SW 1271 (cell line): ENCODE results near the gene CTDP1.
"Not testable (repeated sequence)": the region's sequence is repeated elsewhere in the genome, so short reads cannot be mapped to it uniquely, and the experiment has no call there.

Experiments
- DNase-seq, 2 experiments: peaks; one replicate each; lab custom pipeline; 2025; lab: John Stamatoyannopoulos, UW

The CTDP1 gene

DNA sequence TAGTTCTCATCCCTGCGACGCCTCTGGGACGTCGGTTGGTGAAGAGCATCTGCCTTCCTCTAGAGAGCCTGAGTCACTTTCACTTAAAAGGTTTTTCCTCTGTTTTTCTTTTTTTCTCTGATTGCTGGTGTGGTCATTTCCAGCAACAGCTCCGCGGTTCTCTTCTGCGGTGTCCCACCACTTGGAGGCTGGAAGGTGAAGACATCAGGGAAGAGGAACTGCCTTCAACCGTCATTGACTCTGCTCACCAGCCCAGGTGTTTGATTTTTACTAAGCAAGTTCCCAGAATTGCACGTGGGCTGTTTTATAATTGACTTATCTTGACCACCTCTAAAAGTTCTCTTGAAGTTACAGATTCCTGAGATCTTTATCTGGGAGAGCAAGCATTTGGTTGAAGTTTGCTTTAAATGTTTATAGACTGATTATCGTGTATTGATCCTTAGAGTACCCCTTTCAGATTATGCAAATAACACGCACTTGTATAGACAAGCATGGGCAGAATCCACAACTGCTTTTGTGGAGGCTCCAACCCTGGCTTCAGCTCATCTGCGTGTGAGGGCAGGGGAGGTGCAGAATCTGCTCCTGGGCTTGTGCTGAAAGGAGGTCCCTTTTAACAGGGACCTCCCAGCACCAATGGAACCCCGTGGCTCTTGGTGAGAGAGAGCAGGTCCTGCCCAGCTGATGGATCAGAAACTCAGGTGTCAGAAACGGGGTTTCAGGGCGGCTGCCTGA lies 3.5 kb downstream of the CTDP1 start:
- no peak for DNase-seq

DNA sequence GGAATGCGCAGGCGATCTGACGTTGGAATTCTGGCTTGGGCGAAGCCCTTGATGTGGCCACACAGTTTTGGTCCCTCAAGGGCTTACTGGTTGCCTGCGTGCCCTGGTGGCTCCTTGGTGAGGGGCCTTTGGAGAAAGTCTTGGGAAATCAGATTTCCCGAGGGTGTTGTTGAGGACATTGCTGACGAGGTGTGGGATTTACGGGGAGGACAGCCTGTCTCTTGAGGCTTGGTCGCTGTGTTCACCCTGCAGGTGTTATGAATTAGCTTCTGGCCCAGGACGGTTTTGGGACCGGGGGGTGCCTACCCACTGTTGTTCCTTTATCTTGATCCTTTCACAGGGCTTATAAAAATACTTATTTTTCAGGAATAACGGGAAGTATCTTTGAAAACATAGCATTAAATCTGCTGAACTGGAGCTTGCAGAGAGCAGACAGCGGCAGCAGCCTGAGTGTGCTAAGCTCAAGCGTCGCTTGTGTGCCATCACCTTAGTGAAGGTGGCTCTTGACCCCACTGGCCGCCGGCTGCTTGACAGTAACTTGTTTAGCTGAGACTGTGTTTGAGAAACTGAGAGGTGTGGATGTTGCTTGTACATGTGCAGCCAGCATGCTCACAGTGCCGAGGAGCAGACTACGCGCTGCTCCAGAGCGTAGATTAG lies 4.2 kb downstream of the CTDP1 start:
- no peak for DNase-seq

DNA sequence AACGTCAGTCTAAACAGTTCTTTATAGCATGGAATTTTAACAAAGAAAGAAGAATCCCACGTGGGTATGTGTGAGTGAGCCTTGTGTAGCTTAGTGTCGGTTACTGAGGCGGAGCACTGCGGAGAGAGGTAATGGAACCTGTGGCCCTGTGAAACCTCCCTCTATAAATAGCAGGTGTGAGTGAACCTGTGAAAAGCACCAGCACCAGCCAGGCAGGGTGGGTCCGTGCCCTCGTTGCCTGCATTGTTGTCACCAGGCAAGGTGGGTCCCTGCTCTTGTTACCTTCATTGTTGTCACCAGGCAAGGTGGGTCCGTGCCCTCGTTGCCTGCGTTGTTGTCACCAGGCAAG lies 4.7 kb downstream of the CTDP1 start:
- DNase-seq: no peak

DNA sequence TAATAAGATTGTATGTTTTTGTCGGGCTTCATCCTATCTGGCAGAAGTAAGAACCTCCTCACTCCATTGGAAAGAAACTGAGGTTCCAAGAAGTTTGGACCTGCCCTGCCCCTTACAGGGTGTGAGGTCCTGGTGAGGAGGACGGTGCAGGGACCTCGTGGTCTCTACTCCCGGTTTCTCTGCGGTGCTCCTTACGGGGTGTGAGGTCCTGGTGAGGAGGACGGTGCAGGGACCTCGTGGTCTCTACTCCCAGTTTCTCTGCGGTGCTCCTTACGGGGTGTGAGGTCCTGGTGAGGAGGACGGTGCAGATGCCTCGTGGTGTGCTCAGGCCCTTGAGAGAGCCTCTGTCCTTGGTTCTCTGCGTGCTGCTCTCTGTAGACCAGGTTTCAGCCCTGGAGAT lies 5.2 kb downstream of the CTDP1 start:
- DNase-seq: no peak

DNA sequence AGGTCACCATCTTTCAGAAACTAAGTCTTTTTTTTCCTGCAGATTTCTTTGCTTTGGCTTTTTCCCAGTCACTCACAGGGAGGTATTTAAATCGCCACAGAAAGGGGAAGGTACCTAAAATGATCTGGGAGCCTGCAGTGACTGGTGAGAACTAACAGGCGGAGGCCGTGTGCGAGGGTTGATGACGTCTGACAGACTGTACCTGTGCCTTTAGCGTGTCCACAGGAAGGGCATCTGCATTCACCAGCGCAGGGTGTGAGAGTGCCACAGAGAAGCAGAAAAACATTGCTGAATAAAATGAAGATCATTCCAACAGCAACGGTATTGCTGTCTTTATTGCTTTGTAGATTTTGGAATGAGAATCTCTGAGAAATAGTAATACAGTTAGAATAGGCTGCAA lies 5.7 kb downstream of the CTDP1 start:
- DNase-seq: no peak

DNA sequence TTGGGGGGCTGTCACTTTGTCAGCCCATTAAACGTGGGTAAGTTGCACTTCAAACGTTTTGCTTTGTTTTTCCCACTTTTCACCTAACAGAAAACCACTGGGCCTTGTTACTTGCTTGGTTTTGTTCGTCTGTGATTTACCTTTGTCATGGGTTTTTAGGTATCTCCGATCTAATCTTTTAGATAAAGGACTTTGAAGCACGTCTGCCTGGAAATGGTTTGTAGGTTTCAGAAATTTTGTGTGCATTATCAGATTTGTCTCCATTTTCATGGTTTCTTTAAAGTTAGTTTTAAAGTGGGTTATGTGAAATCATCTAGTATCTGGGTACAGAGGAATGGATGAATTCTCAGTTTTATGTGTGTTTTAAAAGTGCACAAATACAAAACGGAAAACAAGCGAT lies 6.4 kb downstream of the CTDP1 start:
- no peak for DNase-seq

DNA sequence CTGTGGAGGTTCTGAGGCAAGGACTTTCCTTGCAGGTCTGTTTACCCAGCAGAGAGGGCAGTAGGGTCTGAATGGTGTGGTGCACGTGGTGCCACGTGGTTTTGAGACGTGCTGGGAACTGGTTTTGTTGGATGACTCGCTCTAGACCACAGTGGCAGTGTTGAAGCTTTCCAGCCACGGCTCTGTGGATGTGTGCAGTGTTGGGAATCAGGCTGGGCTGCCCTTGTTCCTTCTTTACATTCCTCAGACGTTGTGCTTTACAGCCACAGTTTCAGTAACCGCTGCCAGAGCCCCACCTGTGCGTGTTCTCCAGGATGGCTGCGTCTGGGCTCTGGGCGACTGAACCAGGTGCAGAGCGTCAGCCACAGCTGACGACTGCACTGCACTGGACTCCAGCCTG lies 8.2 kb downstream of the CTDP1 start:
- no peak for DNase-seq

DNA sequence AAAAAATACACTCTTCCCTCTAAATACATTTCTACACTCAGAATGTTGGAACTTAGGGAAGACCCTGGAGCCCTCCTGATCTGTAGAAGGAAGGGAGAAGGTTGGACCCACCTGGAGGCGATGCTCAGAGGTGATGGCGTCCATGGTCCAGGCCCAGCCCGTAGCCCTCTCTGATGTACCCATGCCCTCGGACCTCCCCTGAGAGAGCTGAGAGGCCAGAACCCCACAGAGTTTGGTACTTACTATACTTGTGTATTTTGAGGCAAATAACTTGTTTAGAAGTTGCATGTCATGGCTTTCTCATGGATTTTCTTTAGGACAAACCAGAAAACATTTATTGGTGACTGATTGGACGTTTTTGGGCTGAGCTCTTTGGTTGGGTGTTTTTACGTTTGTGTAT lies 10.5 kb downstream of the CTDP1 start:
- DNase-seq: no peak

DNA sequence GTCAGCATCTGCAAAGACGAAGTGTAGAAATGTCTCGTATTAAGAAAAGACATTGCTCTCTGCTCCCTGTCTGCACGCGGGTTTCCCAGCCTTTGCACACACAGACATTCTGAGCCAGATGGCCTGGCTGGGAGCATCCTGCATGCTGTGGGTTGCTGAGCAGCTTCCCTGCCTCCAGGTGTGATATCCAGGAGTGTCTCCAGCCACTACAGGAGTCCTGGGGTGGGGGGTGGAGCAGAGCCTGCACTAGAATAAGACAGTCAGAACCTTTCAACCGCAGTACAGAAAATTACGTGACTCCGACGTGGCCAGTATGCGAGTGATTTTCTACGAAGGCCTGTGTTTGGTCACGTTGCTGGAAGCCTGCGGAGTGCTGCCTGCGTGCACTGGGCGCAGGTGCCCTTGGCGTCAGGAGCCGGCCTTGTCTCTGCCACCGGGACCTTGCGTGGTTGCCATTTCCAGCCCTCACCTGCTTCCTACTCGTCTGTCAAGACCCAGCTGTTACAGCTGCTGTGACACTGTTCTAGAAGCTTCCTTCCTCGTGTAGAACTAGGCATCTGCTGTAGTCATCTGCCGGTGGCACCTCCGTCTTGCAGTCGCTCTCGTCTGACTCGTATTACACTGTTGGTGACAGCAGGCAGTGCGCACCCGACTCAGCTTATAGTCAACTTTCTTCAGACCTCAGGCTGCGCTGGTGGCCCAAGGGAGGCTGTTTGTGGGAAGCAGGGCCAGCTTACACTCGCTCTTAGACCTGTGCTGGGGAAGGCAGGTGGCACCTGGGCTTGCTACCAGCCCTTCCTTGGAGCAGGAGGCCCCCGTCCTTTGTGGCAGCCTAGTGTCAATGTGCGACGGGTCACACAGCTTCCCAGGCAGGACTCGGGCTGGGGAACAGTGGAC lies 11.2 kb downstream of the CTDP1 start:
- DNase-seq: no peak

DNA sequence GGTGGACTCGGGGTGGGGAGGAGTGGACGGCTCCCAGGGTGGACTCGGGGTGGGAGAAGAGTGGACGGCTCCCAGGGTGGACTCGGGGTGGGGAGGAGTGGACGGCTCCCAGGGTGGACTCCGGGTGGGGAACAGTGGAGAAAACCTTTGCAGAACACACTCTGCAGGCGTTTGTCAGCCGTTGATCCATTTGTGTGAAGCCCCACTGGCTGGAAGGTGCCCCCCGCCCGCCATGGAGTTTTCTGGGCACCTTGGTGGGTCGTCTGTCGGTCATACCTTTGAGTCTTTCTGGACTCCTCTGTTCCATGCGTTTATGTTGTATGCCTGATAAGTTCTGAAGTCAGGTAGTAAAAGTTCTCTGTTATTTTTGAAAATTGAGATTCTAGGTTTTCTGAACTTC lies 12.5 kb downstream of the CTDP1 start:
- DNase-seq: no peak

DNA sequence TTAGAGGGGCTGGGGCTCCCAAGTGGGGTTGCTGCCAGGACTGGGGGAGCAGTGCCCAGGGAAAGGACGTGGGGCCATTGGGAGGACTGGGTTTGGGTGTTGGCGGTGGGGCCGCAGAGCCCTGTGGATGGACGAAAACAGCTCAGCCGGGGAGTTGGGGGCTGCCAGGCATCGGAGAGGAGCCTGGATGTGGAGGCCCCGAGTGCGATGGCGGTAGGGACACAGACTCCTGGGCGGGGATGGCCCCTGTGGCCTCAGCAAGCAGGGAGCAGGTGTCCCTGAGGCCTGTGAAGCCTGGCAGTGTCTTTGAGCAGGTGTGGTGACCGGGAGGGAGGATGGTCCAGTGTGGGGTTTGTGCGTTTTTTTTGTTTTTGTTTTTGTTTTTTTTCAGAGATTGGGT lies 13.3 kb downstream of the CTDP1 start:
- no peak for DNase-seq

DNA sequence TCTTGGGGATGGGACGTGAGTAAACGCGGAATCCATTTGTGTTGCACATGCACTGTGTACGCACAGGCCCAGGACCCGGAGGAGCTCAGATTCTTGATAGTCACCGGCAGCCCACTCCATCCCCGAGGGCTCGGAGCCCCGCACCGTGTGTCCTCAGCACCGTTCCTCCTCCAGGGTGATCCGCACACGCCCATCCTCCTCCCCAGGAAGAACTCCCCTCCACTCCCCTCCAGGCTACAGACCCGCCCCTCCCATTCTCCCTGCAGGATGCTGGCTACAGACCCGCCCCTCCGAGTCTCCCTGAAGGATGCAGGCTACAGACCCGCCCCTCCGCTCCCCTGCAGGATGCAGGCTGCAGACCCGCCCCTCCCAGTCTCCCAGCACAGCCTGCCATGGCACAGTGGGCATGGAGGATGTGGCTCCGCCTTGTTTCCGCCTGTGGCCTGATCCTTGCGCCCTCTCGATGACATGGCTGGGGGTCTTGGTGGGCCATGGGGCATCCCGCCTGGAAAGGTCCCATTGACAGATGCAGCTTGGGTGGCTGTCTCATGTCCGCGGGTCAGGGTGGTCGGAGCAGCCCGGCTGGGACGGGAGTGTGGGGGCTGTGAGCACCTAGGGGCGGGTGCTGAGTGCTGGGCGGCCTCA lies 14.1 kb downstream of the CTDP1 start:
- no peak for DNase-seq

DNA sequence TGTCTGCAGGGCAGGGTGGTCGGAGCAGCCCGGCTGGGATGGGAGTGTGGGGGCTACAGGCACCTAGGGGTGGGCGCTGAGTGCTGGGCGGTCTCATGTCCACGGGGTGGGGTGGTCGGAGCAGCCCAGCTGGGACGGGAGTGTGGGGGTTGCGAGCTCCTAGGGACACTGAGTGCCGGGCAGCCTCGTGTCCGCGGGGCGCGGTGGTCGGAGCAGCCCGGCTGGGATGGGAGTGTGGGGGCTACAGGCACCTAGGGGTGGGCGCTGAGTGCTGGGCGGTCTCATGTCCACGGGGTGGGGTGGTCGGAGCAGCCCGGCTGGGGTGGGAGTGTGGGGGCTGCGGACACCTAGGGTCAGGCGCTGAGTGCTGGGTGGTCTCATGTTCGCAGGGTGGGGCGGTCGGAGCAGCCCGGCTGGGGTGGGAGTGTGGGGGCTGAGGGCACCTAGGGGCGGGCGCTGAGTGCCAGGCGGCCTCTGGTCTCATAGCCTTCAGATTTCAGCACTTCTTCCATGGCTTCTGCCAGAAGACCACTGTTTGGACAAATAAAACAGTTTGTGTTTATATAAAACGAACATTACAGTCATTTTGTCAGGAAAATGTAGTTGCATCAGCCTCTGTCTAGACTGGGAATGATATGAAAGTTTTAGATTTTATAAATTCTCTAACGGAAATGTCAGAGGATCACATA lies 14.7 kb downstream of the CTDP1 start:
- DNase-seq: not testable (repeated sequence)

DNA sequence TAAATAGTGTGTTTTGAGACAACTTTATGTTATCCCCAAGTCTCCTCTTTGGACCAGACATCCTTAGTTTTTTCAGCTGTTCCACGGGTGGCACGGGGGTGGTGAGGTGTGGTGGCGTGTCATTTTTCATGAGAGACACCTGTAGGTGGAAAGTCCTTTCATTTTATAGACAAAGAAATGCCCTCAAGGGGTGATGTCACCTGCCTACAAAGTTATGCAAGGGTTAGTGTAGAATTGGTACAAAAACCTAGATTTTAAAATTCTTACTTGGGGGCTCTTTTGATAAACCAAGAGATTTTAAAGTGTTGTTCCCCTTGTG lies 15.3 kb downstream of the CTDP1 start:
- no peak for DNase-seq

DNA sequence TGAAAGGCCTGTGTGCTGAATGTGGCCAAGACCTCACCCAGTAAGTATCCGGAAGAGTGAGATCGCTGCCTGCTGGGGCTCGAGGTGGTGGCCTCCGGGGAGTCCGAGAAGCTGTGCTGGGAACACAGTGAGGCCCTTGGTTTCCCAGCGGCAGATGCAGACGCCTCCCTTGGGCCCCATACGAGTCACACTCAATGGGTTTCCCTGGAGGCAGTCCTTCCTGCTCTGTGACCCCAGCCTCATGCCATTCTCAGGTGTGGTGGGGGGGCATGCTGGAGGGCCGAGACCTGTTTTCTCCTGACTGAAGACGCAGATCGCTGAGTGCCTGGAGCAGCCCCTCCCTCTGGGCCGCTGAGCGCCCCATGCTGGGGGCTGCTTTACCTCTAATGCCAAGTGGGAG lies 15.7 kb downstream of the CTDP1 start:
- no peak for DNase-seq

DNA sequence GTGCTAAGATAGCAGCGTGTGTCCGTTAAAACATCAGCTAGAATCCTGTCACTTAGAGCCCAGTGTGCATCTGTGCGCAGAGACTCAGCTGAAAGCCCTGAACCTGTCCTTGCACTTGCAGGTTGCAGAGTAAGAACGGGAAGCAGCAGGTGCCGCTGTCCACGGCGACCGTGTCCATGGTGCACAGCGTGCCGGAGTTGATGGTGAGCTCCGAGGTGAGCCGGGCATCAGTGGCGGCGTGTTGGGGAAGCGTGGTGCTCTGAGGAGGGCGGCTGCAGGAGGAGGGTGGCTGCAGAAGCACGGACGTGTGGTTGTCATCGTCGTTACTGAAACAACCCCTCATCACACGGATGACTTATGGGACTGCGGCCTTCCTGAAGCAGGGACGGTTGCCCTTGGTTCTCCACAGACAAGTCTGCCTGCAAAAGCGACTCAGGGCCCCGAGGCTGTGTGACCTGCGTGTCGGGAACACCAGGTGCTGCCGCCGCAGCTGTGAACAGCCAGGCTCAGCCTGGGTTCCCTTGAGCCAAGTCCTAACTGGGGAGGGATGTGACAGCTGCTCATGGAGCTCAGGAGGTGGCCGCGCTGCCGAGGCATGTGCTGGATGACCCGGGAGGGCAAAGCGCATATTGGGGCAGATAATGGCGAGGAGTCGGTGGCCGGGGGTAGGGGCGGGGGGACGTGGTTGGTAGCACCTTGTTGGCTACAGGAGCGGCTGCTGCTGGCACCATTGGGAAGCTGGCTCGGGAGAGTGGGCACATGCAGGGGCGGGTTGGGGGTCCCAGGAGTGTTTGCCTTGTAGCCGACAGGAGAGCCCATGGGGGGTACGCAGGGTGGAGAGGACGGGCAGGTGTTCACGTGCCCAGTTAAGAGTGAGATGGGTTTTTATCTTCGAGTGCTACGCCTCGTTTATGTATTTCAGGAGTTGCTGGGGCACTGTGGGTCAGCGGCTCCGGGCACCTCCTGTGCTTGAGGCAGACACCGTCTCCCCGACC lies 16.6 kb downstream of the CTDP1 start:
- DNase-seq: no peak

DNA sequence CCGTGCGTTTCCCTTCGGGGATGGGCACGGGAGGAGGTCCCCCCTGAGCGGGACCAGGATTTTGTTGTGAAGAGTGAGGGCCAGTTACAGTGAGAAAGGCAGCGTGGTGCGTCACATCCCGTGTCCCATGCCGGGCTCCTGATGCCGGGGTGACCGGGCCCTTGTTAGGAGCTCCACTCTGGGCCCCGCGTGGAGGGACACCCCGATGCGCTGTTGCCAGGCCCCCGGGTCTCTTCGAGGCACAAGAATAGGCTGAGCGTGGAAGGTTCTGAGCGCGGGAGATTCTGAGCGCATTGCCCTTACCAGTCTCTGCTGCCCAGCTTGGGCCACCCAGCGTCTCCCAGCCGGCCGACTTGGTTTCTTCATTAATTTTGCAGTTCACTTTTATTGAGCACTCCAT lies 17.6 kb downstream of the CTDP1 start:
- no peak for DNase-seq

DNA sequence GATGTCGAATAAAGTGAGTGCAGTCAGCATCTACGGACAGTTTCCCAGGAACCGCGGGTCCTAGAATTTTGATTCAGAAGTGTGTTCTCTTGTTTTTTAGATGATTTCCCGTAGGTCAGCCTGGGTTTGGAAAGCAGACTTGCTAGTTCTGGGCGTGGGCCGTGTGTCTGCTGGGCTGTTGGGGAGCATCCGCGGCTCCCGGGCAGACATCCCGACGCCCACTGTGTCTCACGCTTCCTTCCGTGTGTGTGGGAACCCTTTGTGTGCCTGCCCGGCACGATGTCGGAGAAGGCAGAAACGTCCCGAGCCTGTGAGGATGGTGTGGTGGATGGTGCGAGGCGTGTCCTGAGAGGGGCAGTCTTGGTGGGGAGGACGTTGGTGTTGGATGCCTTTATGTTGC lies 18.4 kb downstream of the CTDP1 start:
- no peak for DNase-seq

DNA sequence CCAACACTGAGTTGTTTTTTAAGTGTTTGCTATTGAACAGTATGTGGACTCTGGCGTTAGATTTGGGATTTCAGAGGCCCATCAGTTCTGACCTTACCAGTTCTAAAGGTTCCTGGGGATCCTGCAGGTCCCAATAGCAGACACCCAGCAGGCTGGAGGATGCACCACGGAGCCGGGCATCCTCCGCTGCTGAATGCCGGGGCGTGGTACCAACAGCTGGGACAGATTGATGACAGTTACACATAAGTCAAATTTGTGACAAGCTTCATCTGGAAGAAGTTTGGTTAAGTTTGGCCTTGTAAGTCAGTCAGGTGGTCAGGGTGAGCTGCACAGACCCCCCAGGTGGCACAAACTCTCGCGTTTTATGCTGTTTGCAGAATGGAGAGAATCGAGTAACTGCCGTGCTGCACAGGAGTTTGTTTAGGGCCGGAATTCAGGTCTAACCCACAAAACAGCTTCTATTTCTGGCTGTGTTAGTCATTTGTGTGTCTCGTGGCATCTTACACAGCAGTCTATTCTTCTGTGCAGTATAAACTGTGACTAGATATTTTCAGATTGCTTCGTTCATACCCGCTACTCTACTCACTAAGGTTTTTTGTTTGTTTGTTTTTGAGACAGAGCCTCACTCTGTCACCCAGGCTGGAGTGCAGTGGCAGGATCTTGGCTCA lies 19.2 kb downstream of the CTDP1 start:
- DNase-seq: no peak

DNA sequence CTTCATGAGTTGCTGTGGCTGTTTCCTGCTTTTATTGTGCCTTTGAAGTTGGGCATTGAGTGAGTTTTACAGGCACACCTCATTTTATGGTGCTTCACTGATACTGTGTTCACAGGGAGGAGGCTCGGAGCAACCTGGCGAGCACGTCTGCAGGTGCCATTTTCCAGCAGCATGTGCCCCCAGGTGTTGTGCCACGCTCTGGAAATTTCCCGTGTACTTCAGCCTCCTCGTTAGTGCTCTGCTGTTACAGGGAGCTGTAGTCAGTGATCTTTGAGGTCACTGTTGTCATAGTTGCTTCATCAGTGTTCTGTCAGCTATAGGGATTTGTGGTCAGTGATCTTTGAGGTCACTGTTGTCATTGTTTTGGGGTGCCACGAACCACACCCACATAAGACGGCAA lies 20.1 kb downstream of the CTDP1 start:
- no peak for DNase-seq
